ENCODE results near the gene COL6A1. TPM values are rescaled to one million over a fixed set of nuclear protein-coding genes. Genes with fewer than 3 reads are reported as not detected.

Gene COL6A1
- total RNA-seq, 4 donors from 2014 or later = 96.1 to 213 (median 162) TPM

- intact Hi-C loops (cut with DNase I) = loop anchor here (10.0 kb wide), 1 partner anchor 204 kb away; the partner anchor contains the start of gene SPATC1L
- H3K27ac ChIP-seq = peak overlapping the region; percentile 64 to 85 (median 79)
These were observed 873 bp upstream of the COL6A1 start for GRCh38 chr21:45980697-45981096.

GRCh38 chr21:45982092-45982757, 655 bp downstream of the COL6A1 start:
- Histone ChIP-seq H3K4me1 (peaks cover 13 to 26% of the 10 kb centered on the region in 2 donors), H3K36me3 (peaks cover 8 to 15% of the 10 kb centered on the region in 2 donors), H3K9me3 (no peaks in the 10 kb centered on the region), H3K27me3 (no peaks in the 10 kb centered on the region), H3K4me3 (replicated peaks in 1 of 3) (peak overlapping the region; percentile 59 to 78 (median 71)), H3K27ac (peak overlapping the region; percentile 13 to 59 (median 38))
- intact Hi-C loops (cut with DNase I) = loop anchor here (10.0 kb wide), 1 partner anchor 203 kb away; the partner anchor contains the start of gene SPATC1L
- peak; percentile 21 to 23 for DNase-seq
- TF ChIP-seq, protein P1, sequence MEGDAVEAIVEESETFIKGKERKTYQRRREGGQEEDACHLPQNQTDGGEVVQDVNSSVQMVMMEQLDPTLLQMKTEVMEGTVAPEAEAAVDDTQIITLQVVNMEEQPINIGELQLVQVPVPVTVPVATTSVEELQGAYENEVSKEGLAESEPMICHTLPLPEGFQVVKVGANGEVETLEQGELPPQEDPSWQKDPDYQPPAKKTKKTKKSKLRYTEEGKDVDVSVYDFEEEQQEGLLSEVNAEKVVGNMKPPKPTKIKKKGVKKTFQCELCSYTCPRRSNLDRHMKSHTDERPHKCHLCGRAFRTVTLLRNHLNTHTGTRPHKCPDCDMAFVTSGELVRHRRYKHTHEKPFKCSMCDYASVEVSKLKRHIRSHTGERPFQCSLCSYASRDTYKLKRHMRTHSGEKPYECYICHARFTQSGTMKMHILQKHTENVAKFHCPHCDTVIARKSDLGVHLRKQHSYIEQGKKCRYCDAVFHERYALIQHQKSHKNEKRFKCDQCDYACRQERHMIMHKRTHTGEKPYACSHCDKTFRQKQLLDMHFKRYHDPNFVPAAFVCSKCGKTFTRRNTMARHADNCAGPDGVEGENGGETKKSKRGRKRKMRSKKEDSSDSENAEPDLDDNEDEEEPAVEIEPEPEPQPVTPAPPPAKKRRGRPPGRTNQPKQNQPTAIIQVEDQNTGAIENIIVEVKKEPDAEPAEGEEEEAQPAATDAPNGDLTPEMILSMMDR (IDR thresholded peaks at IDR 0.05) = no peak
- TF ChIP-seq POLR2A (IDR thresholded peaks at IDR 0.05) = no peak
- WGBS, 2 donors = 11% methylated on average over 14 of the region's 45 CpGs; no CpG with 5 or more reads in 1 of the 2 donors

More at GRCh38 chr21:45980697-45981096, 873 bp upstream of the COL6A1 start:
- Histone ChIP-seq H3K4me1 (peaks cover 13 to 26% of the 10 kb centered on the region in 2 donors), H3K27me3 (no peaks in the 10 kb centered on the region), H3K36me3 (peaks cover 0 to 4% of the 10 kb centered on the region in 2 donors), H3K9me3 (no peaks in the 10 kb centered on the region), H3K4me3 (replicated peaks in 1 of 3) (peak overlapping the region in 1 of 3 donors; percentile 30)
- TF ChIP-seq POLR2A (IDR thresholded peaks at IDR 0.05) = no peak
- TF ChIP-seq, protein P1 (IDR thresholded peaks at IDR 0.05) = no peak
- no peak for DNase-seq

- Histone ChIP-seq H3K4me3 (replicated peaks in 1 of 3) (peak overlapping the region in 1 of 3 donors; percentile 71), H3K9me3 (no peaks in the 10 kb centered on the region), H3K36me3 (peaks cover 9 to 18% of the 10 kb centered on the region in 2 donors), H3K27ac (peak overlapping the region in 2 of 3 donors; percentile 38 to 59), H3K4me1 (peaks cover 13 to 23% of the 10 kb centered on the region in 2 donors), H3K27me3 (no peaks in the 10 kb centered on the region)
- intact Hi-C loops (cut with DNase I) = loop anchor here (10.0 kb wide), 1 partner anchor 202 kb away; the partner anchor contains the start of gene SPATC1L
- TF ChIP-seq POLR2A (IDR thresholded peaks at IDR 0.05) = no peak
- TF ChIP-seq, protein P1 (IDR thresholded peaks at IDR 0.05) = no peak
- 51 to 65% methylated on average over 14 to 20 of the region's 45 CpGs for WGBS, 2 donors
- peak in 1 of 2 donors; percentile 12 for DNase-seq
These were observed 1.4 kb downstream of the COL6A1 start for GRCh38 chr21:45982758-45983648.

DNA sequence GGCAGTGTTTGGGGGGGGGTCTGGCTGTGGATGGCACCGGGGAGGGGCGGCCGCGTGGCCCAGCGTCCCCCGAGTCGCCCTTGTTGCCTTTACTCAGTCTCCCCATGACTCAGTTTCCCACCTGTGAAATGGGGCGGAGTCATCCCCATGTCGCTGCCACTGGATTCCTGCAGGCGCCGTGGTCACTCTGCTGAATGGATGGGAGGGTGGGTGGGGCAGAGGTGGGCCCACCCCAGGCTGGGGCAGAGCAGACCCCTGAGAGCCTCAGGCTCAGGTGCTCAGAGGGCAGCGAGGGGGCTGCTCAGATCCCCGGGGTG, 2.0 kb downstream of the COL6A1 start:
- no peak for DNase-seq
- intact Hi-C loops (cut with DNase I) = loop anchor here (10.0 kb wide), 1 partner anchor 201 kb away; the partner anchor contains the start of gene SPATC1L
- no CpG with 5 or more reads among the region's 13 CpGs for WGBS, 2 donors

More for the DNA sequence above, 2.0 kb downstream of the COL6A1 start:
- Histone ChIP-seq H3K9me3 (no peaks in the 10 kb centered on the region), H3K4me1 (peaks cover 10 to 19% of the 10 kb centered on the region in 2 donors), H3K27ac (peak overlapping the region in 1 of 3 donors; percentile 17), H3K36me3 (peaks cover 9 to 18% of the 10 kb centered on the region in 2 donors), H3K4me3 (replicated peaks in 1 of 3) (peak overlapping the region in 1 of 3 donors; percentile 71), H3K27me3 (no peaks in the 10 kb centered on the region)
- TF ChIP-seq POLR2A (IDR thresholded peaks at IDR 0.05) = no peak
- TF ChIP-seq, protein P1 (IDR thresholded peaks at IDR 0.05) = no peak
